ENCODE results near the gene GARIN5B. TPM values are rescaled to one million over a fixed set of nuclear protein-coding genes. Genes with fewer than 3 reads are reported as not detected.
A peak's percentile ranks its signal among the peaks of the same experiment; 100 is the strongest.

The GARIN5B gene
- total RNA-seq, 4 donors from 2014 or later: 0.18 TPM; not detected in 3

GRCh38 chr19:55391191-55391670, 28.2 kb upstream of the GARIN5B start:
- H3K27ac ChIP-seq: no peak overlapping the region
- TF ChIP-seq POLR2A (IDR thresholded peaks at IDR 0.05) (no peak), CTCF (IDR thresholded peaks at IDR 0.05) (no peak)
- H3K27me3 ChIP-seq: no peaks in the 10 kb centered on the region

GRCh38 chr19:55390461-55390880, 27.4 kb upstream of the GARIN5B start:
- Histone ChIP-seq H3K4me1 (peaks cover 12 to 22% of the 10 kb centered on the region in 2 donors), H3K27me3 (no peaks in the 10 kb centered on the region), H3K4me3 (no peak overlapping the region), H3K27ac (no peak overlapping the region), H3K9me3 (no peaks in the 10 kb centered on the region), H3K36me3 (no peaks in the 10 kb centered on the region)
- DNase-seq: no peak
- intact Hi-C loops (cut with DNase I; ENCODE audit: low total_unique reads): no loop called here
- no peak for TF ChIP-seq CTCF (IDR thresholded peaks at IDR 0.05)
- TF ChIP-seq POLR2A (IDR thresholded peaks at IDR 0.05): no peak

More at GRCh38 chr19:55391191-55391670, 28.2 kb upstream of the GARIN5B start:
- H3K36me3 ChIP-seq: no peaks in the 10 kb centered on the region
- H3K4me1 ChIP-seq: peaks cover 12 to 22% of the 10 kb centered on the region in 2 donors
- H3K9me3 ChIP-seq: no peaks in the 10 kb centered on the region
- no peak for DNase-seq
- intact Hi-C loops (cut with DNase I; ENCODE audit: low total_unique reads): no loop called here
- no peak overlapping the region for H3K4me3 ChIP-seq

GRCh38 chr19:55389386-55390317, 26.6 kb upstream of the GARIN5B start:
- intact Hi-C loops (cut with DNase I; ENCODE audit: low total_unique reads): no loop called here
- Histone ChIP-seq H3K27ac (no peak overlapping the region), H3K36me3 (no peaks in the 10 kb centered on the region)

GRCh38 chr19:55387736-55388497, 24.9 kb upstream of the GARIN5B start:
- peaks cover 17 to 30% of the 10 kb centered on the region in 2 donors for H3K4me1 ChIP-seq
- no peaks in the 10 kb centered on the region for H3K9me3 ChIP-seq
- H3K4me3 ChIP-seq: peak overlapping the region in 1 of 2 donors; percentile 70
- H3K27ac ChIP-seq: no peak overlapping the region
- no peak for TF ChIP-seq POLR2A (IDR thresholded peaks at IDR 0.05)
- no peak for TF ChIP-seq CTCF (IDR thresholded peaks at IDR 0.05)
- H3K27me3 ChIP-seq: no peaks in the 10 kb centered on the region
- no peak for DNase-seq
- intact Hi-C loops (cut with DNase I; ENCODE audit: low total_unique reads): no loop called here
- H3K36me3 ChIP-seq: no peaks in the 10 kb centered on the region

More at GRCh38 chr19:55389386-55390317, 26.6 kb upstream of the GARIN5B start:
- DNase-seq: no peak
- Histone ChIP-seq H3K27me3 (no peaks in the 10 kb centered on the region), H3K4me1 (peaks cover 12 to 25% of the 10 kb centered on the region in 2 donors), H3K9me3 (no peaks in the 10 kb centered on the region), H3K4me3 (no peak overlapping the region)
- no peak for TF ChIP-seq CTCF (IDR thresholded peaks at IDR 0.05)
- TF ChIP-seq POLR2A (IDR thresholded peaks at IDR 0.05): no peak

Measured in uterus (tissue), 4 donors.